IMR-90 (cell line): Measurements from ENCODE around the gene LIN7C. TPM values are rescaled to one million over a fixed set of nuclear protein-coding genes. Genes with fewer than 3 reads are reported as not detected.

Source experiments
- ATAC-seq: fragments of 200-7000 bp; cut with Tn5 transposase; 2 replicates; pipeline ENCODE4 v1.9.1; 2020; ENCODE audit warnings: low read depth, mild to moderate bottlenecking, moderate library complexity
- BruUV-seq: library from RNA; stranded (reverse); fragments of 400-500 nt; replicated peaks from 2 replicates; lab custom pipeline; 2021; lab: Mats Ljungman, UMichigan
- CTCF ChIA-PET: fragments of 300-600 bp; formaldehyde crosslinking; extraction: SDS; loops from one replicate; lab custom pipeline; 2021; ENCODE audit warnings: antibody characterized with exemption; lab: Yijun Ruan, JAX
- POLR2A ChIA-PET: fragments of 300-600 bp; sonication (Branson Sonifier 250); formaldehyde crosslinking; loops from one replicate; lab custom pipeline; 2022; ENCODE audit warnings: antibody characterized with exemption; ENCODE audit not compliant: unreplicated experiment; lab: Charles Lee
- DNase-seq: peaks from one replicate; pipeline ENCODE4 v3.0.0; 2013
- H2AFZ ChIP-seq: replicated peaks from 2 replicates; pipeline ENCODE3; 2013; ENCODE audit warnings: low read length, mild to moderate bottlenecking; ENCODE audit not compliant: poor library complexity
- H2AK5ac ChIP-seq: 2 replicates; pipeline ENCODE4 v1.6.1; 2013; ENCODE audit warnings: low read depth, low read length, inconsistent platforms
- H2AK9ac ChIP-seq: replicated peaks from 2 replicates; pipeline ENCODE3; 2013; ENCODE audit warnings: mild to moderate bottlenecking, low read depth, low read length, moderate library complexity; ENCODE audit not compliant: poor library complexity
- H2BK120ac ChIP-seq: 2 replicates; pipeline ENCODE4 v1.6.1; 2013; ENCODE audit warnings: low read depth, low read length, inconsistent platforms
- H2BK15ac ChIP-seq: 3 replicates; pipeline ENCODE4 v1.6.1; 2013; ENCODE audit warnings: low read depth, low read length, inconsistent platforms
- H2BK20ac ChIP-seq: 2 replicates; pipeline ENCODE4 v1.6.1; 2013; ENCODE audit warnings: low read depth, mild to moderate bottlenecking, inconsistent platforms, low read length, moderate library complexity
- H2BK5ac ChIP-seq: 2 replicates; pipeline ENCODE4 v1.6.1; 2013; ENCODE audit warnings: mild to moderate bottlenecking, low read depth, low read length, inconsistent platforms; ENCODE audit not compliant: poor library complexity, severe bottlenecking
- H3K14ac ChIP-seq: replicated peaks from 2 replicates; pipeline ENCODE4 v1.6.1; 2013; ENCODE audit warnings: low read depth, low read length, inconsistent platforms
- H3K18ac ChIP-seq: 2 replicates; pipeline ENCODE4 v1.6.1; 2013; ENCODE audit warnings: low read depth, low read length, control low read depth
- H3K23ac ChIP-seq: 2 replicates; pipeline ENCODE4 v1.6.1; 2013; ENCODE audit warnings: low read depth, low read length, inconsistent platforms
- H3K27ac ChIP-seq: 2 replicates; pipeline ENCODE4 v1.5.1; 2013; ENCODE audit warnings: mild to moderate bottlenecking, control low read depth, low read length; ENCODE audit not compliant: insufficient read depth
- H3K27me3 ChIP-seq: 2 replicates; pipeline ENCODE4 v1.6.1; 2013; ENCODE audit warnings: low read length; ENCODE audit not compliant: control insufficient read depth, insufficient read depth
- H3K36me3 ChIP-seq: 2 replicates; pipeline ENCODE4 v1.6.1; 2013; ENCODE audit warnings: low read length, mixed read lengths; ENCODE audit not compliant: control insufficient read depth, insufficient read depth
- H3K4ac ChIP-seq: 2 replicates; pipeline ENCODE4 v1.6.1; 2013; ENCODE audit warnings: low read depth, low read length, inconsistent platforms
- H3K4me1 ChIP-seq: 2 replicates; pipeline ENCODE4 v1.6.1; 2013; ENCODE audit warnings: low read length, mixed read lengths; ENCODE audit not compliant: control insufficient read depth, insufficient read depth
- H3K4me2 ChIP-seq: 2 replicates; pipeline ENCODE4 v1.6.1; 2013; ENCODE audit warnings: low read depth, mild to moderate bottlenecking, control low read depth, low read length, moderate library complexity
- H3K4me3 ChIP-seq: 2 replicates; pipeline ENCODE4 v1.5.1; 2013; ENCODE audit warnings: low read depth, mild to moderate bottlenecking, control low read depth, low read length, moderate library complexity; ENCODE audit not compliant: insufficient read depth
- H3K56ac ChIP-seq: 2 replicates; pipeline ENCODE4 v1.6.1; 2013; ENCODE audit warnings: low read length, inconsistent platforms; ENCODE audit not compliant: insufficient read depth; ENCODE audit errors: extremely low read depth
- H3K79me1 ChIP-seq, 2 experiments: 2 replicates each; pipeline ENCODE4 v1.6.1; 2013; ENCODE audit warnings: low read length in 2 of 2, inconsistent platforms in 1 of 2, low read depth in 1 of 2
- H3K9ac ChIP-seq: 2 replicates; pipeline ENCODE4 v1.6.1; 2013; ENCODE audit warnings: low read depth, low read length, control low read depth
- H3K9me1 ChIP-seq: 2 replicates; pipeline ENCODE4 v1.6.1; 2013; ENCODE audit warnings: low read length, inconsistent platforms; ENCODE audit not compliant: insufficient read depth
- H3K9me3 ChIP-seq: 2 replicates; pipeline ENCODE4 v1.6.1; 2013; ENCODE audit warnings: low read length; ENCODE audit not compliant: control insufficient read depth, insufficient read depth
- H4K20me1 ChIP-seq: 2 replicates; pipeline ENCODE4 v1.6.1; 2013; ENCODE audit warnings: low read length, inconsistent platforms; ENCODE audit not compliant: insufficient read depth
- H4K5ac ChIP-seq: 2 replicates; pipeline ENCODE4 v1.6.1; 2013; ENCODE audit warnings: mild to moderate bottlenecking, low read depth, low read length, control low read depth
- H4K8ac ChIP-seq, 2 experiments: 2 replicates each; pipeline ENCODE4 v1.6.1; 2013; ENCODE audit warnings: low read depth in 2 of 2, low read length in 2 of 2, control low read depth in 1 of 2, inconsistent platforms in 1 of 2
- H4K91ac ChIP-seq: 2 replicates; pipeline ENCODE4 v1.6.1; 2013; ENCODE audit warnings: low read depth, low read length, inconsistent platforms; ENCODE audit not compliant: insufficient read depth
- BHLHE40 ChIP-seq: fragments of 150-350 bp; IDR thresholded peaks from 2 replicates; pipeline ENCODE4 v1.6.1; 2016; ENCODE audit warnings: mild to moderate bottlenecking, low read depth, low read length
- CEBPB ChIP-seq: IDR thresholded peaks from 2 replicates; pipeline ENCODE4 v1.6.1; 2012; ENCODE audit warnings: low read depth, low read length, improper control_type of control experiment
- CHD1 ChIP-seq: IDR thresholded peaks from 2 replicates; pipeline ENCODE4 v1.6.1; 2012; ENCODE audit warnings: low read depth, low read length, improper control_type of control experiment
- FOS ChIP-seq: fragments of 150-350 bp; IDR thresholded peaks from 2 replicates; pipeline ENCODE4 v1.6.1; 2016; ENCODE audit warnings: low read depth, low read length
- MAFK ChIP-seq: IDR thresholded peaks from 2 replicates; pipeline ENCODE4 v1.6.1; 2012; ENCODE audit warnings: low read depth, low read length, improper control_type of control experiment
- MXI1 ChIP-seq: IDR thresholded peaks from 2 replicates; pipeline ENCODE4 v1.6.1; 2012; ENCODE audit warnings: low read depth, mild to moderate bottlenecking, low read length, moderate library complexity, borderline replicate concordance
- NFE2L2 ChIP-seq: fragments of 150-350 bp; IDR thresholded peaks from 2 replicates; pipeline ENCODE4 v1.6.1; 2016; ENCODE audit warnings: low read depth, mild to moderate bottlenecking, low read length
- POLR2A ChIP-seq: IDR thresholded peaks from 2 replicates; pipeline ENCODE4 v1.6.1; 2012; ENCODE audit warnings: mild to moderate bottlenecking, low read depth, low read length
- RAD21 ChIP-seq: IDR thresholded peaks from 2 replicates; pipeline ENCODE4 v1.6.1; 2012; ENCODE audit warnings: low read length, improper control_type of control experiment
- RFX5 ChIP-seq: IDR thresholded peaks from 2 replicates; pipeline ENCODE4 v1.8.0; 2012; ENCODE audit warnings: low read depth, mild to moderate bottlenecking, low read length, moderate library complexity
- SMC3 ChIP-seq: fragments of 150-350 bp; IDR thresholded peaks from 2 replicates; pipeline ENCODE4 v1.6.1; 2016; ENCODE audit warnings: low read depth, mild to moderate bottlenecking, antibody characterized with exemption, low read length, moderate library complexity
- WGBS, 2 experiments: methylation state at CpG; one replicate each; pipeline versions ENCODE4 v1.1.5 to v1.1.7; 2013; ENCODE audit warnings: missing lambda C conversion rate in 2 of 2; ENCODE audit not compliant: insufficient read length in 1 of 2; ENCODE audit errors: extremely low coverage in 2 of 2; 5-methylcytosine and 5-hydroxymethylcytosine counted together
- dilution Hi-C: fragments of 300-500 bp; cut with HindIII; formaldehyde crosslinking; loops from one replicate; pipeline ENCODE4 v1.14.3; 2018; ENCODE audit warnings: low sequenced_read_pairs; ENCODE audit not compliant: unreplicated experiment
- in situ Hi-C: fragments of 300-500 bp; cut with MboI; formaldehyde crosslinking; loops from 3 replicates; pipeline ENCODE4 v1.14.3; 2019; ENCODE audit warnings: low sequenced_read_pairs, inconsistent platforms, mixed read lengths
- intact Hi-C: fragments of 100-400 bp; cut with micrococcal nuclease; formaldehyde crosslinking; loops from 2 replicates; pipeline ENCODE4 v1.10.0; 2022
- polyA plus RNA-seq, 3 experiments: library from polyadenylated mRNA; depleted of rRNA; stranded (reverse); fragments of >200 nt; gene quantifications; 2 replicates each; pipeline ENCODE4 v1.2.3, GENCODE V29; 2012; ENCODE audit warnings: low replicate concordance in 1 of 3
- total RNA-seq: library from RNA; depleted of rRNA; stranded (reverse); fragments of >200 nt; gene quantifications from 2 replicates; pipeline ENCODE4 v1.2.3, GENCODE V29; 2012
- TF ChIP-seq, protein P1 (sequence below): conservative IDR thresholded peaks from 2 replicates; pipeline ENCODE4 v1.5.1; 2012; ENCODE audit warnings: mild to moderate bottlenecking, low read depth, low read length, improper control_type of control experiment

The LIN7C gene
- total and polyA plus RNA-seq, 2 of the 4 experiments (the other 2 are of a cell fraction) = 12.2 to 25.5 TPM

- Histone ChIP-seq H3K56ac (no peak overlapping the region), H3K9ac (no peak overlapping the region), H2AK5ac (no peak overlapping the region), H3K4me2 (no peak overlapping the region), H3K4me3 (no peak overlapping the region), H4K8ac (no peak overlapping the region), H3K9me3 (no peaks in the 10 kb centered on the region), H3K4ac (no peak overlapping the region), H4K5ac (no peak overlapping the region), H3K14ac (no peak overlapping the region), H3K18ac (no peak overlapping the region), H4K91ac (no peak overlapping the region), H3K23ac (no peak overlapping the region), H2AFZ (no peak overlapping the region), H2BK5ac (no peak overlapping the region), H4K20me1 (no peaks in the 10 kb centered on the region), H3K27me3 (no peaks in the 10 kb centered on the region), H3K79me1 (no peaks in the 10 kb centered on the region), H3K27ac (no peak overlapping the region), H3K36me3 (no peaks in the 10 kb centered on the region), H3K4me1 (no peaks in the 10 kb centered on the region), H2BK20ac (no peak overlapping the region), H2BK120ac (no peak overlapping the region), H3K9me1 (no peaks in the 10 kb centered on the region), H2AK9ac (no peak overlapping the region), H2BK15ac (no peak overlapping the region)
- ChIA-PET POLR2A (no interaction called here), CTCF (interaction anchor here (0.6 kb wide), 1 partner anchor 983 kb away, joined by 3 read pairs; no protein-coding TSS in a partner anchor)
- DNase-seq (no peak), ATAC-seq (no peak)
- intact Hi-C loops (no loop called here), dilution Hi-C loops (no loop called here), in situ Hi-C loops (no loop called here)
- TF ChIP-seq CHD1 (no peak), BHLHE40 (no peak), MAFK (no peak), RFX5 (no peak), MXI1 (no peak), RAD21 (no peak), CEBPB (no peak), POLR2A (no peak), FOS (no peak), SMC3 (no peak), NFE2L2 (no peak)
- TF ChIP-seq, protein P1, sequence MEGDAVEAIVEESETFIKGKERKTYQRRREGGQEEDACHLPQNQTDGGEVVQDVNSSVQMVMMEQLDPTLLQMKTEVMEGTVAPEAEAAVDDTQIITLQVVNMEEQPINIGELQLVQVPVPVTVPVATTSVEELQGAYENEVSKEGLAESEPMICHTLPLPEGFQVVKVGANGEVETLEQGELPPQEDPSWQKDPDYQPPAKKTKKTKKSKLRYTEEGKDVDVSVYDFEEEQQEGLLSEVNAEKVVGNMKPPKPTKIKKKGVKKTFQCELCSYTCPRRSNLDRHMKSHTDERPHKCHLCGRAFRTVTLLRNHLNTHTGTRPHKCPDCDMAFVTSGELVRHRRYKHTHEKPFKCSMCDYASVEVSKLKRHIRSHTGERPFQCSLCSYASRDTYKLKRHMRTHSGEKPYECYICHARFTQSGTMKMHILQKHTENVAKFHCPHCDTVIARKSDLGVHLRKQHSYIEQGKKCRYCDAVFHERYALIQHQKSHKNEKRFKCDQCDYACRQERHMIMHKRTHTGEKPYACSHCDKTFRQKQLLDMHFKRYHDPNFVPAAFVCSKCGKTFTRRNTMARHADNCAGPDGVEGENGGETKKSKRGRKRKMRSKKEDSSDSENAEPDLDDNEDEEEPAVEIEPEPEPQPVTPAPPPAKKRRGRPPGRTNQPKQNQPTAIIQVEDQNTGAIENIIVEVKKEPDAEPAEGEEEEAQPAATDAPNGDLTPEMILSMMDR = no peak
- no CpG with 5 or more reads among the region's 4 CpGs for WGBS, 2 experiments
- BruUV-seq = no TSS peak
These were observed 19.4 kb upstream of the LIN7C start for GRCh38 chr11:27525824-27526516.
